ENCODE data around the gene MMADHC. TPM values are rescaled to one million over a fixed set of nuclear protein-coding genes. Genes with fewer than 3 reads are reported as not detected.

MMADHC gene
- total and polyA plus RNA-seq, 9 of the 15 experiments (the other 6 are each of a cell fraction or from before 2014, with no cell fraction given): 187 to 850 (median 271) TPM

DNA sequence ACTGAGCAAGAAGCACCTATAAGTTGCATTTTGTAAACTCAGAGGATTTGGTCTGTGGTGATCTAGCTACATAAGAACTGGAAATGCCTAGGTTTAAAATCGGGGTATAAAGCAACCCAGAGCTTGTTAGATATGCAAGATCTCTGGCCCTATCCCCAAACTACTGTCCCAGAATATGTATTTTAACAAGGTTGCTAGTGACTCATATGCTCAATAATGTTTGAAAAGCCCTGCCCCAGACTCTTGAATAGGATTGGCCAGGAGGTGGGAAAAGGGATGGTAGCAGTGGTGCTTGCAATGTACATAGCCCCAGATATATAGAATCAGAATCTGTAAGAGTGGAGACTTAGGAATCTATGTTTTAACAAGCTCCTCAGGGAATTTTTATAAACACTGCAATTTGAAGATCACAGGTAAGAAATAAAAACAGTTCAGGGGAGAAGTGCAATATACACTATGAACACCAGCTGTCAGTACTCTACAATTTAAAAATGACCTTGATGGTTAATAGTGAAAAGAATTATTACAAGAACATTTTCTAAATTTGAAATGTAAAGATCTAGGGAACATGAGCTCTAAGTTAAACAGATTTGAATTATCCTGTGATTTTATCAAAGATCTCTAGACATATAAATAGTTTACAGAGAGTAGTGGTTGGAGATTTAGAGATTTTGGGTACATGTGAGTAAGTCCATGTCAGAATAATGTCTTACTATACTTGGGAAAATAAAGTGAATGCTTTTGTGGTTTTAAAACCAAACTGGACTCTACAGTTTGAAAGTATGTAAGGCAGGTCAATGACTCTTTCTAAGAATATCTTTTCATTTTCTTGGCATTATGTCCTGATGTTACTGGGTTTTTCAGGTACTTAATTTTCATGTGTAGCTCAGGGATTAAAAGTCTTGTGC is 7.7 kb upstream of the MMADHC start:
- Histone ChIP-seq H3K9me1 (ENCODE audit: control insufficient read depth, insufficient read depth, low read length) (no peaks in the 10 kb centered on the region), H3K27me3 (ENCODE audit: control insufficient read depth in 2 of 2, insufficient read depth in 2 of 2, low read length in 2 of 2) (no peaks in the 10 kb centered on the region; a peak in 1 of 5 replicates), H3K4me3 (no peak overlapping the region), H3K9me3 (replicated peaks; ENCODE audit: control insufficient read depth, insufficient read depth, low read depth, low read length) (no peaks in the 10 kb centered on the region), H3K9ac (ENCODE audit: insufficient read depth in 1 of 2, low read depth in 2 of 2, low read length in 2 of 2) (no peak overlapping the region), H3K4me1 (replicated peaks in 1 of 2; ENCODE audit: control insufficient read depth in 2 of 2, insufficient read depth in 2 of 2, low read length in 2 of 2) (no peaks in the 10 kb centered on the region), H3K27ac (ENCODE audit: extremely low read depth, low read depth, low read length) (no peak overlapping the region), H3K4me2 (ENCODE audit: insufficient read depth, low read length) (no peak overlapping the region), H3K36me3 (ENCODE audit: control insufficient read depth, insufficient read depth, low read length) (no peaks in the 10 kb centered on the region), H3K79me2 (ENCODE audit: control insufficient read depth, insufficient read depth, low read length) (no peaks in the 10 kb centered on the region), H4K20me1 (replicated peaks; ENCODE audit: control insufficient read depth, insufficient read depth, low read length) (no peaks in the 10 kb centered on the region), H2AFZ (ENCODE audit: low read depth, low read length) (no peak overlapping the region)
- ChIA-PET CTCF (ENCODE audit: low intra/inter-chr PET ratio) (no interaction called here), POLR2A (no interaction called here)
- intact Hi-C loops (cut with micrococcal nuclease): no loop called here
- in situ Hi-C loops (cut with MboI): loop anchor here (5.0 kb wide), 1 partner anchor 1642 kb away; no protein-coding TSS in a partner anchor
- no peak for TF ChIP-seq FOXJ2 (tag; IDR thresholded peaks at IDR 0.05)
- no peak for TF ChIP-seq PCBP2 (IDR thresholded peaks at IDR 0.05; ENCODE audit: low read depth, low read length, poor library complexity, severe bottlenecking)
- no peak for TF ChIP-seq HDGF (IDR thresholded peaks at IDR 0.05)
- TF ChIP-seq, protein P1, sequence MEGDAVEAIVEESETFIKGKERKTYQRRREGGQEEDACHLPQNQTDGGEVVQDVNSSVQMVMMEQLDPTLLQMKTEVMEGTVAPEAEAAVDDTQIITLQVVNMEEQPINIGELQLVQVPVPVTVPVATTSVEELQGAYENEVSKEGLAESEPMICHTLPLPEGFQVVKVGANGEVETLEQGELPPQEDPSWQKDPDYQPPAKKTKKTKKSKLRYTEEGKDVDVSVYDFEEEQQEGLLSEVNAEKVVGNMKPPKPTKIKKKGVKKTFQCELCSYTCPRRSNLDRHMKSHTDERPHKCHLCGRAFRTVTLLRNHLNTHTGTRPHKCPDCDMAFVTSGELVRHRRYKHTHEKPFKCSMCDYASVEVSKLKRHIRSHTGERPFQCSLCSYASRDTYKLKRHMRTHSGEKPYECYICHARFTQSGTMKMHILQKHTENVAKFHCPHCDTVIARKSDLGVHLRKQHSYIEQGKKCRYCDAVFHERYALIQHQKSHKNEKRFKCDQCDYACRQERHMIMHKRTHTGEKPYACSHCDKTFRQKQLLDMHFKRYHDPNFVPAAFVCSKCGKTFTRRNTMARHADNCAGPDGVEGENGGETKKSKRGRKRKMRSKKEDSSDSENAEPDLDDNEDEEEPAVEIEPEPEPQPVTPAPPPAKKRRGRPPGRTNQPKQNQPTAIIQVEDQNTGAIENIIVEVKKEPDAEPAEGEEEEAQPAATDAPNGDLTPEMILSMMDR (IDR thresholded peaks at IDR 0.05 in 2 of 3, conservative IDR thresholded peaks at IDR 0.05 in 1 of 3; ENCODE audit: insufficient read depth in 2 of 3, low read depth in 1 of 3, low read length in 3 of 3): peak in 1 of 3 experiments; percentile 26; a peak in 2 of 6 replicates
- no peak for TF ChIP-seq ZFP36 (IDR thresholded peaks at IDR 0.05; ENCODE audit: low read depth, low read length, partially characterized antibody)
- TF ChIP-seq SMARCA4 (IDR thresholded peaks at IDR 0.05): no peak
- TF ChIP-seq, protein P2, sequence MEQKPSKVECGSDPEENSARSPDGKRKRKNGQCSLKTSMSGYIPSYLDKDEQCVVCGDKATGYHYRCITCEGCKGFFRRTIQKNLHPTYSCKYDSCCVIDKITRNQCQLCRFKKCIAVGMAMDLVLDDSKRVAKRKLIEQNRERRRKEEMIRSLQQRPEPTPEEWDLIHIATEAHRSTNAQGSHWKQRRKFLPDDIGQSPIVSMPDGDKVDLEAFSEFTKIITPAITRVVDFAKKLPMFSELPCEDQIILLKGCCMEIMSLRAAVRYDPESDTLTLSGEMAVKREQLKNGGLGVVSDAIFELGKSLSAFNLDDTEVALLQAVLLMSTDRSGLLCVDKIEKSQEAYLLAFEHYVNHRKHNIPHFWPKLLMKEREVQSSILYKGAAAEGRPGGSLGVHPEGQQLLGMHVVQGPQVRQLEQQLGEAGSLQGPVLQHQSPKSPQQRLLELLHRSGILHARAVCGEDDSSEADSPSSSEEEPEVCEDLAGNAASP (IDR thresholded peaks at IDR 0.05): no peak
- TF ChIP-seq U2AF2 (optimal IDR thresholded peaks at IDR 0.05; ENCODE audit: low read depth, low read length): no peak
- peak in 1 of 2 experiments; percentile 39; a peak in 1 of 4 replicates for TF ChIP-seq RAD21 (CRISPR knock-in tag; conservative IDR thresholded peaks at IDR 0.05 in 1 of 2, IDR thresholded peaks at IDR 0.05 in 1 of 2)
- ATAC-seq (no peak), FAIRE-seq (no peak), DNase-seq (ENCODE audit: extremely low read depth in 1 of 4, low spot score in 3 of 4) (no peak)
- 0% methylated on average over 1 of the region's 1 CpG for WGBS (ENCODE audit: insufficient coverage, low coverage, missing lambda C conversion rate)
- BruUV-seq (replicated peaks): no TSS peak

All from K562 (cell line).